ENCODE data around the gene NAA25. TPM values are rescaled to one million over a fixed set of nuclear protein-coding genes. Genes with fewer than 3 reads are reported as not detected.
"Not testable (repeated sequence)": the region's sequence is repeated elsewhere in the genome, so short reads cannot be mapped to it uniquely, and the experiment has no call there.

The NAA25 gene
- polyA plus RNA-seq, 1 donor = 24.7 TPM

DNA sequence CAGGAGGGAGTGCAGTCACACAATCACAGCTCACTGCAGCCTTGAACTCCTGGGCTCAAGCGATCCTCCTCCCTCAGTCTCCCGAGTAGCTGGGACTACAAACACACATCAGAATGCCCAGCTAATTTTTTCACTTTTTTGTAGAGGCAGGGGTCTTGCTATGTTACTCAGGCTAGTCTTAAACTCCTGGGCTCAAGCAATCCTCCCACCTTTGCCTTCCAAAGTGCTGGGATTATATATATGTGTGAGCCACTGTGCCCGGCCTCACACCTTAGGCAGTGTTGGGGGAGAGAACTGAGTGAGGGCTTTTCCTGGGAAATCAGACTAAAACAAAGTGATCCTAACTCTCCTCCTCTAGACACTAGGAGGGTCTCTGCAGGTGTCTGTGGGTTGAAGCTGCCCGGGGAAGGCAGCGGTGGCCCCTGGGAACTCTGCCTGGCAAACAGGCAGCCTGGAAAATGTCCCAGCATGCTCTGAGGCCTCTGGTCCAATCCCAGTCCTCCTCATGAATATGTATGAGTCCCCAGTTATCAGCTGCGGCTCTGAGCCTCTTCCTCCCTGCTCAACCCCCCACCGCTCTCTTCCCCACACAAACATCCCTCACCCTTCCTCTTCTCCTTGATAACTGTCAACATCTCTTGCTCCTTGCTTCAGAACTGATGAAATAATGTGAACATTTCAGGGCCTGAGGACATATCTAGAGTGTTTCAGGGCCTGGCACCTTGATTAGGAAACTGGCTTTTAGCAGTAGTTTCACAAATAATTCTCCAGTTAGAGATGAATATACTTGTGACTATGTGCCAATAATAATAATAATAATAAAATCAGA, 7.9 kb upstream of the NAA25 start:
- no peak for DNase-seq (ENCODE audit: low read depth)

DNA sequence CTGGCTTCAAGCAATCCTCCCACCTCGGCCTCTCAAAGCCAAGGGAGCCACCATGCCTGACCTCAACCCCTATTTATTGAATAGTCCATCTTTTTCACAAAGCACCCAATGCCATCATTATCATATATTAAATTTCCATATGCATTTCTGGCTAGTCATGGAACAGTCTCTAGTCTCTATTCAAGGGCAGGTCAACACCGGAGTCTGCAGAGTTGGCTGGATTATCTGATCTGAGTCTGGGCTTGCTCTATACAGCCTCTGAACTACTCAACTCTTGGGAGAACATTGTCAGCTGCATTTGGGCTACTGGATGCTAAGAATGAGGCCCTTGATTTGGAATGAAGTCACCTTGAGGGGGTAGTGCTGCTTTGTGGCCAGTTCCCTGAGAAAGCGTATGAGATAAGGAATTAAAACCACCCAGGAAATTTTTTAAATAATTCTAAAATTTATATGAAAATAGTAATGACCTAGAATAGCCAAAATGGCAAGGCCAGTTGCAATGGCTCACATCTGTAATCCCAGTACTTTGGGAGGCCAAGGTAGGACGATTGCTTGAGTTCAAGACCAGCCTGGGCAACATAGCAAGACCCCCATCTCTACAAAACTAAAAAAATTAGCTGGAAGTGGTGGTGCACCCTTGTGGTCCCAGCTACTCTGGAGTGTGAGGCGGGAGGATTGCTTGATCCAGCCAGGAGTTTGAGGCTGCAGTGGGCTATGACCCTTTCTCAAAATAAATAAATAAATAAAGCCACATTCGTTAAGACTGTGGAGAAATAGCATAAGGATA, 6.9 kb upstream of the NAA25 start:
- no peak for DNase-seq (ENCODE audit: low read depth)

DNA sequence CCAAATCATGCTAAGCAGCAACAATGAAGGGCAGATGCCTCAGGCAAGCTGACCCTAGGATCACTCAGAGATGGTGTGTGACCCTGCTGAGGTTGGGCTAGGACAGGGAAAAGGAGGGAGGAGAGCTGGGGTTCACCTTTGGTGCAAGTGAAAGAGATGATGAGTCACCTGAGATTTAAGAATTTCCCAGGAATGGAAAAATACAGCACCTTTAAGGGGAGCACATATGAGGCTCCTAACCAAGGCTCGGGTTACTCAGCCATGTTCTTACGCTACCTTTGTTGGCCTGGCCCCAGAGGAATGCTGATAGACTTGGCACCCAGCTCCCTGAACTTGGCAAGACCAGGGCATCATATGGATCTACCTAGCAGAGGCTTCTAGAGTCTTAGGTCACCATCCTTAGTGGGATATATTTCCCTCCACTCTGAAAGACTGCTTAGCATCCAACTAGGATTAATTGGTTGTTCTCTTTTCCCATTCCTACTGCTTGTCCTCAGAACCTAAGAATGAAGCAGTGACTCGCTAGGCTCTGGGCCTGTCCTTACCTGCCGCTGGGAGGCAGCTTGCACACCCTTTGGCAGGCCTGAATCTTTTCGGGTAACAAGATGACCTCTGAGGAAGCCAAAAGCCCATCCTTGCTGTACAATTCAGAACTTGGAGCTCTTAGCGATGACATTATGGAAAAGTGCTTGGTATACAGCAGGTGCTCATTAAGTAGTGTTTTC, 4.0 kb upstream of the NAA25 start:
- DNase-seq (ENCODE audit: low read depth) = no peak

- no peak for DNase-seq (ENCODE audit: low read depth)
These were observed 3.3 kb upstream of the NAA25 start for GRCh38 chr12:112111931-112112330.

DNA sequence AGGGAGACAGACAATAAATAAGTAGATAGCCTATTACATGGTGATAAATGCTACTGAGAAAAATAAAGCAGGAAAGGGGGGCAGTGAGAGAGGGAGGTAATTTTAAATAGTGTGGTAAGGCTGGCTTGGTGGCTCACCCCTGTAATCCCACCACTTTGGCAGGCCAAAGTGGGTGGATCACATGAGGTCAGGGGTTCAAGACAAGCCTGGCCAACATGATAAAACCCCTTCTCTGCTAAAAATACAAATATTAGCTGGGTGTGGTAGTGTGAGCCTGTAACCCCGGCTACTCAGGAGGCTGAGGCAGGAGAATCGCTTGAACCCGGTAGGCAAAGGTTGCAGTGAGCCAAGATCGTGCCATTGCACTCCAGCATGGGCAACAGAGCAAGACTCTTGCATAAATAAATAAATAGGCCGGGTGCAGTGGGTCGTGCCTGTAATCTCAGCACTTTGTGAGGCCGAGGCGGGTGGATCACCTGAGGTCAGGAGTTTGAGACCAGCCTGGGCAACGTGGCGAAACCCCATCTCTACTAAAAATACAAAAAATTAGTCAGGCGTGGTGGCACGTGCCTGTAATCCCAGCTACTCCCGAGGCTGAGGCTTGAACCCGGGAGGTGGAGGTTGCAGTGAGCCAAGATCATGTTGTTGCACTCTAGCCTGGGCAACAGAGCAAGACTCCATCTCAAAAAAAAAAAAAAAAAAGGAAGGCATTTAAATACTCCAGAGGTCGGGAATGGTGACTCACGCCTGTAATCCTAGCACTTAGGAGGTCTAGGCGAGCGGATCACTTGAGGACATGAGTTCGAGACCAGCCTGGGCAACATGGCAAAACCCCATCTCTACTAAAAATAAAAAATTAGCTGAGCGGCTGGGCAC, 2.4 kb upstream of the NAA25 start:
- not testable (repeated sequence) for DNase-seq (ENCODE audit: low read depth)

DNA sequence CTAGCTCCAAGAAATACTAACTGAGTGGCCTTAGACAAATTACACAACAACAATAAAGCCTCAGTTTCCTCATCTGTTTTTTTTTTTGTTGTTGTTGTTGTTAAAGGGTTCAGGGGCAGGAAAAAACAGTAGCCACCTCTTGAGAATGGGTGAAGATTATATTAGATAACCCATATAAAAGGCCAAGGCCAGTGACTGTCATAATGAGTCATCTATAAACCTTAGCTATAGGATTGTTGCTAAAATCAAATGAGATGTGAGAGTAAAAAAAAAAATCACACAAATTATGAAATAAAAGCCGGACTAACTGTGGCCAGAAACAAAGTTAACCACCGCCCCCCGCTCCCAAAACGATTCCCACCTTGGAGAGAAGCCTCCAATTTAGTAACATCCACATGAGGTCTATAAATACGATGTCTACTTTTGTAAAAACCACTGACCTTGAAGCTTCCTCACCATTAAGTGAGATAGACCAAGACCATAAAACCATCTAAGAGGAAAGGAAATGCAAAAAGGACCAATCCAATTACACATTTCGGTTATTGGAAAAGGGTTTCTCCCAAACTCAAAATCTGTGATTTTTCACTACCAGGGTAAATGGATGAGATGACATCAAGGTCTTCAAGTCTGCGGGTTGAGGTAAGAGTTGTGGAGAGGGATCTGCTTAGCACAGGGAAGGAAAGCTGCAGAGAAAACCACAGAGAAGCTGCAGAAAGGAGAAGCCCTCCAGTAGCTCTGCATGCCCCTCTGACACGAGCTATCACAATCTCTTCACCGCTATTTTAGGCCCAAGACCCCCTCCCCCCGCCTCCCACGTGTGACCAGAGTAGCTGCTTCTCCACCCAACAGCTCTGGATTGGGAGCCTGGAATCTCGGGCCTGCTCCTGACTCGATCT, 1.0 kb downstream of the NAA25 start:
- DNase-seq (ENCODE audit: low read depth) = no peak

GRCh38 chr12:112105891-112106290, 2.7 kb downstream of the NAA25 start:
- DNase-seq (ENCODE audit: low read depth) = no peak

GRCh38 chr12:112103758-112104503, 4.7 kb downstream of the NAA25 start:
- DNase-seq (ENCODE audit: low read depth) = no peak

DNA sequence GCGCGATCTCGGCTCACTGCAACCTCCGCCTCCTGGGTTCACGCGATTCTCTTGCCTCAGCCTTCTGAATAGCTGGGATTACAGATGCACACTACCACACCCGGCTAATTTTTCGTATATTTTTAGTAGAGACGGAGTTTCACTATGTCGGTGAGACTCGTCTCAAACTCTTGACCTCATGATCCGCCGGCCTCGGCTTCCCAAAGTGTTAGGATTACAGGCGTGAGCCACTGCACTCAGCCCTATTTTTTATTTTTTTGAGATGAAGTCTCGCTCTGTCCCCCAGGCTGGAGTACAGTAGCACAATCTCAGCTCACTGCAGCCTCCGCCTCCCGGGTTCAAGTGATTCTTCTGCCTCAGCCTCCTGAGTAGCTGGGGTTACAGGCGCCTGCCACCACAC, 5.8 kb downstream of the NAA25 start:
- DNase-seq (ENCODE audit: low read depth) = not testable (repeated sequence)

- no peak for DNase-seq (ENCODE audit: low read depth)
These were observed 6.5 kb downstream of the NAA25 start for GRCh38 chr12:112102127-112102526.

GRCh38 chr12:112100500-112100899, 8.1 kb downstream of the NAA25 start:
- DNase-seq (ENCODE audit: low read depth) = not testable (repeated sequence)

GRCh38 chr12:112097641-112098040, 10.9 kb downstream of the NAA25 start:
- DNase-seq (ENCODE audit: low read depth) = no peak

GRCh38 chr12:112096667-112097066, 11.9 kb downstream of the NAA25 start:
- DNase-seq (ENCODE audit: low read depth) = no peak

GRCh38 chr12:112096070-112096469, 12.5 kb downstream of the NAA25 start:
- no peak for DNase-seq (ENCODE audit: low read depth)

- no peak for DNase-seq (ENCODE audit: low read depth)
These were observed 17.0 kb downstream of the NAA25 start for GRCh38 chr12:112091563-112091962.

- no peak for DNase-seq (ENCODE audit: low read depth)
These were observed 20.7 kb downstream of the NAA25 start for GRCh38 chr12:112087851-112088250.

- no peak for DNase-seq (ENCODE audit: low read depth)
These were observed 21.3 kb downstream of the NAA25 start for GRCh38 chr12:112087055-112087850.

DNA sequence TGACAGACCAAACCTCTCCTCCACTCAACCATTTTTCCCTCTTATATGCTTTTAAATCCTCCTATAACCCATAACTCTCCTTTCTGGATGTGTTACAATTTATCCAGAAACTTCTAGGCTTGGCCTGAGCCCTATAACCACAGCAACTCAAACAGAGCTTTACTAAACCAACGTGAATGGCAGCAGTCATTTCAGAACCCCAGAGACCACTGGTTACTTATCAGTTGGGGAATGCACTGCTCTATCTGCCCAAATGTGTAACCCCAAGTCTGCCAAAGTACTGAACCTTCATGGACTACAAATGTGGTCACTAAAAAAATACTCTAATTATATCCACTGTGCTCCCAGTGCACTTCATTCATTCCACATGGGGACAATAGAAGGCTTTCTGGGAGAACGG, 42.0 kb downstream of the NAA25 start:
- DNase-seq (ENCODE audit: low read depth) = no peak

GRCh38 chr12:112063273-112063672, 45.3 kb downstream of the NAA25 start:
- no peak for DNase-seq (ENCODE audit: low read depth)
